ENCODE measurements around the gene FOXJ3.

The FOXJ3 gene

DNA sequence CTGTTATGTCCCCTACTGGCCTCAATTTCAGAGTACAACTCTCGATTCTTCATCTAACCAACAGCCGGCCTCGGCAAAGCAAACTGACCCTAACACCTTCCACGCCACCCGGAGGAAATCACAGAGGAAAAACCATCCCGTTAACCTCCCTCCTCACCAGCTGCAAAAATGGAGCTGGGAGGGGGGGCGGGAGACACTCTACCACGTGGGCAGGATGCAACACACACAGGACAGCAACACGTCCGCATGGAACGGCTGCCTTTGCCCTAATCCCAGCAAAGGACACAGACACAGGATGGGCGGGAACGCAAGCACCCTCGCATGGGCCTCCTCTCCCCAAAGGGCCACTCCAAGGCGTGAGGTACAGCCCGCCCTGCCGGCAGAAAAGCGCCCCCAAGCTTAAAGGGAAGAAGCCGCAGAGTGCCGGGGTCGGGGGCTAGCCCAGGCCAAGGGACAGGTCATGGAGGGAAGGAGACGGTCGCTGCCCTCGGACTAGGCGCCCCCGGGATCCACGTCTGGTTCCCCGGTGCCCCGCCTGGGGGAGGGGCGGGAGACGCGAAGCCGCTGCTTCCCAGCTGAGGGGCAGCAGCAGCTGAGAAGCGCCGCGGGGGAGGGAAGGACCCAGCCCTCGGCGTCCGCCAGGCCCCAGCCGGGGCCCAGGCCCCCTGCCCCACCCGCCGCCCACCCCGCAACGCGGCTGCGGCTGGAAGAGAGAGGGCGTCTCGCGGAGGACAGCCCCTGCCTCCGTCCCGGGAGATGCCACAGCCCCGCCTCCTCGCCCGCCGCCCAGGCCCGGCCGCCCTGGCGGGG is 590 bp downstream of the FOXJ3 start:
- DNase-seq = peak; percentile 35 to 59

- DNase-seq = no peak
Observed at GRCh38 chr1:42333662-42334239, 1.3 kb downstream of the FOXJ3 start.

- no peak for DNase-seq
Observed at GRCh38 chr1:42332877-42333276, 2.2 kb downstream of the FOXJ3 start.

- no peak for DNase-seq
Observed at GRCh38 chr1:42330215-42330614, 4.8 kb downstream of the FOXJ3 start.

- DNase-seq = no peak
Observed at GRCh38 chr1:42328916-42329496, 6.0 kb downstream of the FOXJ3 start.

DNA sequence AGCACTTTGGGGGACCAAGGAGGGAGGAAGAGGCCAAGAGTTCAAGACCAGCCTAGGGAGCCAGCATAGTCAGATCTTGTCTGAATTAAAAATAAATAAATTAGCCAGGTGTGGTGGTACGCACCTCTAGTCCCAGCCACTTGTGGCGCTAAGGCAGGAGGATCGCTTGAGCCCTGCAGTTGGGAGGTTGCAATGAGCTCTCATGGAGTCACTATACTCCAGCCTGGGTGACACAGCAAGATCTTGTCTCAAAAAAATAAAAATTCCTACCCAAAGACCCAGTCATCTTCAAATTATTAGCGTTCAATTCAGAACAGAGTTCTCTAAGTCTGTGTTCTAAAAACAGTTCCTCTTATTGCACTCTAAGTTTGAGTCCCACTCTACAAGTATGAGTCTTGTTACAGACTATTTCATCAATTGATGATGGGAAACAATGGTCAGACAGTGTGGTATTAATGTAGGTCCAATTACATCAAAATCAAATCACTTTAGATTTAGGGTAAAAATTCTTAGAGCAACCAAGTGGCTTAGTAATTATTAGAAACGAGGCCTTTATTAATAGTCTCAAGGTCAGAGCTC is 6.9 kb downstream of the FOXJ3 start:
- DNase-seq = no peak

- DNase-seq = no peak
Observed at GRCh38 chr1:42325014-42325402, 10.0 kb downstream of the FOXJ3 start.

- peak; percentile 55 to 62 for DNase-seq
Observed at GRCh38 chr1:42324398-42325013, 10.5 kb downstream of the FOXJ3 start.

- no peak for DNase-seq
Observed at GRCh38 chr1:42323551-42323950, 11.5 kb downstream of the FOXJ3 start.

DNA sequence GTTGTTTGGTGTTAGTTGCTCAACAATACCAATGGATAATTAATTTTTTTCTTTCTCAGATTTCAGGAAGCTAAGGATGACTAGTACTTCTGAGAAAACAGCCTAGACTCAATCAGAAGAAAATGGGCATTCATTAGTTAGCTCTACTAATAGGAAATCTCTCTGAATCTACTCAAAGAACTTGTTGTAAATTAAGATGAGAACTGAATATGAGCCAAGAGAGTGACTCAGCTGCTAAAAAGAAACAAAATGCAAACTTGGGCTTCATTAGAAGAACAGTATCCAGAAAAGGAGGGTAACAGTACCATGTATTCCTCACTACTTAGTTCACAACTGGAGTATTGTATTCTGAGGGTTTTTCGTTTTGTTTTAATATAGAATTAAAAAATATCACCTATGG is 12.5 kb downstream of the FOXJ3 start:
- DNase-seq = no peak

GRCh38 chr1:42321731-42322130 is 13.3 kb downstream of the FOXJ3 start:
- DNase-seq = no peak

DNA sequence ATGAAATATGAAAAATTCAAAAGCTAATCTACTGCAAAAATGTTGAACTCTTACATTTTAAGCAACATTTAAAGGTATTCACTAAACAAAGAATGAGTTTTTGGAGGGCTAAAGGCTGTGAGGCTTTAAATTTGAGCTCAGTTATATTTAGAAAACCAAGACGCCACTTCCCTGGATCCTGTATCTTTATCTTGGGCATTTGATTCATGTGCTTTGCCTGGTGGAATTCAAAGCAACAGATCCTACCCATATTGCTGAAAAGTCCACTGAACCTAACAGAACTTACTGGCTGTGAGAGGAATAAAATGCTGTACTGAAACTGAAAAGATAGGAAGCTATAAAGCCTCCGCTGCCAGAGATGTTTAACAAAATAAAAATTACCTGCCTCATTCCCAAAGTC is 14.3 kb downstream of the FOXJ3 start:
- DNase-seq = no peak

DNA sequence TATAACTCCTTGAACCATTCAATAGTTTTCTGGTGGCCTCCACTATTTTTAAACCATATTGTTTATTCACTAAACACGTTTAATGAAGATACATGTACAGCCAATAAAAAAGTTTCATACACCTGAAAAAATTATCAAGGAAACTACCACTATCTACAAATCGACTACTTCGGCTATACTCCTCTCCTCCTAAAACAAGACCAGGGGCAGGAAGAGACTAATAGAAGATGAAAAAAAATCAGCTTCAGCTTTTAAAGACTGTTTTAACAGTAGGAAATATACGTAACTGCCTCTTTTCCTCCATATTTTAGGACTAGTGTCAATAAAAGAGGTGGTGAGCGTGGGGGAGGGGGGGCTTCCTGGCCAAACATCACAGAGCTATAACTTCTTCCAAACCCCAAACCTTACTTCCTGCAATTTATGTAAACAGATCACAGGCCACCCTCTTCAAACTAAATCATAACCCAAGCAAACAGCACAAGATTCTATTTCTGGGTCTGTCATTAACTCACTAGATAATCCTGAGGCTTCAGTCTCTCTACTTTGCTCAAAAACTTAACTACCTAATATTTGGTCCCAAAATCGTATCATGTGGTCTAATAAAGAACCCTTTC is 15.1 kb downstream of the FOXJ3 start:
- no peak for DNase-seq

GRCh38 chr1:42319128-42319851 is 15.7 kb downstream of the FOXJ3 start:
- no peak for DNase-seq

DNA sequence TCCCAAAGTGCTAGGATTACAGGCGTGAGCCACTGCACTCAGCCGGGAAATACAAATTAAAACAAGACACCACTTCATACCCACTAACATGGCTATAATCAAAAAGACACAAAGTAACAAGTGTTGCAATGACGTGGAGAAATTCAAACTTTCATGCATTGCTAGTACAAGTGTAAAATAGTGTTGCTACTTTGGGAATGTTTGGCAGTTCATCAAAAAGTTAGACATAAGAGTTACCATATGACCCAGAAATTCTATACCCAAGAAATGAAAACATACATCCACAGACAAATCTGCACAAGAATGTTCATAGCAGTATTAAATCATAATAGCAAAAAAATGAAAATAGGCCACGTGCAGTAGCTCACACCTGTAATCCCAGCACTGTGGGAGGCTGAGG is 16.4 kb downstream of the FOXJ3 start:
- DNase-seq = no peak

GRCh38 chr1:42317308-42317707 is 17.7 kb downstream of the FOXJ3 start:
- DNase-seq = no peak

GRCh38 chr1:42316292-42316691 is 18.7 kb downstream of the FOXJ3 start:
- DNase-seq = no peak

DNA sequence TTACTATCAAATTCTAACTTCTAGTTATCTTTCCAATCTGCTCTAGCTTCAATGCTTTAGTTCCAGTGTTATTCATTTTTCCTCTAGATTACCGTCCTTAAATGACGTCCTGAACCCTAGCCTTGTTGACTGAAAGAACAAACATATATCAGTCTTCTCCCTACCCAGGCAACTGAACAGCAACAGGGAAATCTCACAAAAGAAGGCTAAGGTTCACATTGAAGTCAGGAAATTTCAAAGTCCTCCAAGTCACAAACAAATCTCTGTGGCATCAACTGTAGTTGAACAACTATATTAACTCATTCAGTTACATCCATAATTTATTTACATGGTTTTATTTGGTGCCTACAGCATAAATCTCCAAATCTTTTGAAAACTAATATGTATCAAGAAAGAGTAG is 19.5 kb downstream of the FOXJ3 start:
- DNase-seq = no peak

- no peak for DNase-seq
Observed at GRCh38 chr1:42313970-42314369, 21.1 kb downstream of the FOXJ3 start.

DNA sequence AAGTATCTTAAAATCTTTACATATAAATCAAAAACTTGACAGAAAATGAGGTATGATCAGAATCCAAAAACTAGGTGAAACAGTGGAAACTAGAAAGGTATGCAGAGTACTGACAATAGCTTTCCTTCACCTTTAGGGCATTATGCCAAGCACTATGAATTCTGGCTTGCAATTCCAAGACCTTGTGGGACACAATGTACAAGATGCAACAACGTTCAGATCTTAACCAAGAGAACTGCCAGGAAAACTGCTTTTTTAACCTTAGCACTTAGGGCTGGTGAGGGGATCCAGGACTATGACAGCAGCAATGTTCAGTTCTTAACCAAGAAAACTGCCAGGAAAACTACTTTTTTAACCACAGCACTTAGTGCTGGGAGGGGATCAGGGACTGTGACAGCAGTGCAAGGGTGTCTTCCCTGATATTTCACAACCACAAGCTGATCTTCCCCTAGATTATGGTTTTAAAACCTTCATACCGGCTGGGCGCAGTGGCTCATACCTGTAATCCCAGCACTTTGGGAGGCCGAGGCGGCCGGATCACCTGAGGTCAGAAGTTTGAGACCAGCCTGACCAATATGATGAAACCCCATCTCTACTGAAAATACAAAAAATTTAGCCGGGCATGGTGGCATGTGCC is 22.3 kb downstream of the FOXJ3 start:
- no peak for DNase-seq

DNA sequence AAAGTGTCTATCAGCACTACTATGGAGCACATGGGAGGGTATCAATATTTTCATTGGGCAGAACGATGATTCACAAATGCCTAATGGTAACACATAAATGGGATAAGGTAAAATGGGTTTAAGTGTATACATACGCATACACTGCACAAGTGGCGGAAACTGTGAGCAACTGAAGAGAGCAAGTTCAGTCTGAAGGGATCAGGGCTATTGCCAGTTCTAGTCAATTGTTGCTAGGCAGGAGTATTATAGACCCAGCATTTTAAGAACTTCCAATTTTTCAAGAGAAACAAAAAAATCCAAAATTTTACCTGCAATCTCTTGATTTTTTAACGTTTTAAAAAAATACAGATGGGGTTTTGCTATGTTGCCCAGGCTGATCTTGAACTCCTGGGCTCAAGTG is 23.1 kb downstream of the FOXJ3 start:
- no peak for DNase-seq

- no peak for DNase-seq
Observed at GRCh38 chr1:42311138-42311537, 23.9 kb downstream of the FOXJ3 start.
